ENCODE data around the gene LDLRAP1.

LDLRAP1 gene

DNA sequence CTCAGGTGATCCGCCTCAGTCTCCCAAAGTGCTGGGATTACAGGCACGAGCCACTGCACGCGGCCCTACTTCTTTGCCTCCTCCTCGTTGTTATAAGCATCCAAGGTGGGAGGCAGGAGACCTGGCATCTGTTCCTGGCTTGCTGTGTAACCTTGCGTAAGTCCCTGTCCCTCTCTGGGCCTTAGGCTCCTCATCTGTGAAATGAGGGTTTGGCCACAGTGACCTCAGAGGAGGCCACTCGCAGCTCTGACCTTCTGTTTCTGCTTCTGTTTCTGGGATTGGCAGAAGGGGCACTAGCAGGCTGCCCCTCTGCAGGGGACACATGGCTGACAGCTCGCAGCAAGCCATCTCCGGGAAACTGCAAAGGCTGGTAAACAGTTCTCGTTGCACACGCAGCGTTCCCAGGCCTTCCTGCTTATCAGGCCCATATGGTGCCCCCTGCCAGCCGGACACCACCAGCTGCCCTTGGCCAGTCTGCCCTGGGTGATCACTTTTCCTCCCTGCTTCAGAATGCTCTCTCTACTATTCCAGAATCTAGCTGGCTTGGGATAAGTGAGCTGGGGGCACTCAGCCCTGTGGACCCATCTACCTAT lies 2.6 kb upstream of the LDLRAP1 start:
- Histone ChIP-seq H3K9me3 (no peaks in the 10 kb centered on the region), H3K4me3 (ENCODE audit: low read depth, low read length) (no peak overlapping the region)
- TF ChIP-seq, protein P1, sequence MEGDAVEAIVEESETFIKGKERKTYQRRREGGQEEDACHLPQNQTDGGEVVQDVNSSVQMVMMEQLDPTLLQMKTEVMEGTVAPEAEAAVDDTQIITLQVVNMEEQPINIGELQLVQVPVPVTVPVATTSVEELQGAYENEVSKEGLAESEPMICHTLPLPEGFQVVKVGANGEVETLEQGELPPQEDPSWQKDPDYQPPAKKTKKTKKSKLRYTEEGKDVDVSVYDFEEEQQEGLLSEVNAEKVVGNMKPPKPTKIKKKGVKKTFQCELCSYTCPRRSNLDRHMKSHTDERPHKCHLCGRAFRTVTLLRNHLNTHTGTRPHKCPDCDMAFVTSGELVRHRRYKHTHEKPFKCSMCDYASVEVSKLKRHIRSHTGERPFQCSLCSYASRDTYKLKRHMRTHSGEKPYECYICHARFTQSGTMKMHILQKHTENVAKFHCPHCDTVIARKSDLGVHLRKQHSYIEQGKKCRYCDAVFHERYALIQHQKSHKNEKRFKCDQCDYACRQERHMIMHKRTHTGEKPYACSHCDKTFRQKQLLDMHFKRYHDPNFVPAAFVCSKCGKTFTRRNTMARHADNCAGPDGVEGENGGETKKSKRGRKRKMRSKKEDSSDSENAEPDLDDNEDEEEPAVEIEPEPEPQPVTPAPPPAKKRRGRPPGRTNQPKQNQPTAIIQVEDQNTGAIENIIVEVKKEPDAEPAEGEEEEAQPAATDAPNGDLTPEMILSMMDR (IDR thresholded peaks at IDR 0.05; ENCODE audit: low read depth, low read length): no peak

DNA sequence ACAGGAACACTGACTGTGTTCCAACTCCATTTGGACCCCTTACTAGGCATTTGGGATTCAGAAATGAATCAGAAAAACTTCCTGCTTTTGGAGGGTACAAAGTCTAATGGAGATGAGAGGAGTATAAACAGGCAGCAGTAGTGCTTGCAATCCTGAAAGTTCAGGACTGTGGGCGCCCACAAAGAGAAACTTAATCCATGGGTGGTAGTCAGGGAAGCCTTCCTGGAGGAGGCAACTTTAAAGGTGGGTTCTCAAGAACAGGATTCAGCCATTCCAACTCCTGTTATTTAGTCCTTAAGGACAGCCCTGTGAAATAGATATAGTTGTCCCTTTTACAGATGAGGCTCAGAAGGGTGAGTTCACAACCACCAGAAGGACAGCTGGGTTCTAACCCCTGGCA lies 2.0 kb upstream of the LDLRAP1 start:
- Histone ChIP-seq H3K36me3 (no peaks in the 10 kb centered on the region), H3K4me3 (ENCODE audit: low read depth, low read length) (no peak overlapping the region), H3K27me3 (no peaks in the 10 kb centered on the region), H3K9me3 (no peaks in the 10 kb centered on the region), H3K4me1 (no peaks in the 10 kb centered on the region)
- TF ChIP-seq, protein P1 (IDR thresholded peaks at IDR 0.05; ENCODE audit: low read depth, low read length): no peak
- no peak for DNase-seq

More for the DNA sequence above, 2.6 kb upstream of the LDLRAP1 start:
- no peak for DNase-seq
- Histone ChIP-seq H3K4me1 (no peaks in the 10 kb centered on the region), H3K27me3 (no peaks in the 10 kb centered on the region), H3K36me3 (no peaks in the 10 kb centered on the region)

DNA sequence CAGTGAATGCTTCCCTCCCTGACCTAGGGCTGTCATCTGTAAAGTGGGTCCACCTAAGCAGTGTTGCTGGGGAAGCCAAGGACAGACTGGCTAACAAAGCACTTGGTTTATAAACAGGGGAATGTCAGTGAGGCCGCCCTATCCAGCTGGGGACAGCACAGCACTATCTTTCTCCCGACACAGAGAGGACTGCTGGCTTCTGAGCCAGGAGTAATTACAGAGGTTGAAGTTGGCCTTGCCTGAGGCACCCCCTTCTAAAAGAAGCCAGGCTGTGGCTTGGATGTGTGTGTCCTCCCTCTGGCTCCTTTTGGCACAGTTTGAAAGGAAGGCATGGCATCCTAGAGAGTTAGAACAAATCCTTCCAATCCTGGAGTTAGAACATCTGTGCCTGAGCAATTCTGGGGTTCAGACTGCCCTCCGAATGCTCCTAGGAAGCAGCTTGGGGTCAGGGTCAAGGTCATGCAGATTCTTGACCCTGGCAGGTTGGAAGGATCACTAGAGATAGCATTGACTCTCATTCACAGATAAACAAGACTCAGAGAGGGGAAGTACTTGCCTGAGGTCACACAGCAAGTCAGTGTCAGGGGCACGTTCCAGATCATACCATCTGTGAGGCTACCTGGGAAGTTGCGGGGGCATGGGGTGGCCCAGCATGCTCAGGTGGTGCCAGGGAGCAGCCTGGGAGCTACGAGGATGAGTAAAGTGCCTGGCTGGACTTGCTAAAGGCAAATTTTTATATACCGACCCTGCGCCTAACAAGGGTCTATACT lies 1.3 kb upstream of the LDLRAP1 start:
- Histone ChIP-seq H3K4me1 (no peaks in the 10 kb centered on the region), H3K4me3 (ENCODE audit: low read depth, low read length) (no peak overlapping the region), H3K27me3 (no peaks in the 10 kb centered on the region), H3K36me3 (no peaks in the 10 kb centered on the region), H3K9me3 (no peaks in the 10 kb centered on the region)
- DNase-seq: no peak
- TF ChIP-seq, protein P1 (IDR thresholded peaks at IDR 0.05; ENCODE audit: low read depth, low read length): no peak

GRCh38 chr1:25543005-25543424 lies 391 bp upstream of the LDLRAP1 start:
- Histone ChIP-seq H3K9me3 (no peaks in the 10 kb centered on the region), H3K36me3 (no peaks in the 10 kb centered on the region), H3K4me3 (ENCODE audit: low read depth, low read length) (no peak overlapping the region), H3K27me3 (no peaks in the 10 kb centered on the region), H3K4me1 (no peaks in the 10 kb centered on the region)
- DNase-seq: no peak
- TF ChIP-seq, protein P1 (IDR thresholded peaks at IDR 0.05; ENCODE audit: low read depth, low read length): no peak

DNA sequence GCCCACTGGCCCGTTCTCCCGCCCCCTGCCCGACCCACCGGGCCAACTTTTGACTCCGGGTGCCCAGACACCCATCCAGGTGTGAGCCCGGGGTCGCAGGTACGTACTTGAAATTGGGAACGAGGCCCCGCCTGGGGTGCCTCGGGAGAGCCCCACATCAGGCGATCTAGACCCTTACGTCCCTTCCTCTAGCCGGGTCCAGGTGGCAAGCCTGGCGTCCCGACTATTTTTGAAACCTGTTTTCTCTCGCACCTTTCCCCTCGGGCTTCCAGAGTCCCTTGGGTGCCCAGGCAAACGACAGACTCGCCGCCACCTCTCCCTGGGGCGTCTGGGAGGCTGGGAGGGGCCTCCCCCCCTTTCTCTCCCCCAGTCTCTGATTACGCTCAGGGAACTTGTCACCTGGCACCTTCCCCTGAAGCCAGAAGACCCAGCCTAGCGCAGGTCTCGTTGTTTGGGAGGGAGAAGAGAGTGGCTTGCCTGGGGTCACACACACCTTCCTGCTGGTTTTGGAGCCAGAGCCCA lies 898 bp downstream of the LDLRAP1 start:
- DNase-seq: no peak
- no peaks in the 10 kb centered on the region for H3K4me1 ChIP-seq
- TF ChIP-seq, protein P1 (IDR thresholded peaks at IDR 0.05; ENCODE audit: low read depth, low read length): no peak

GRCh38 chr1:25544819-25545218 lies 1.4 kb downstream of the LDLRAP1 start:
- no peaks in the 10 kb centered on the region for H3K9me3 ChIP-seq
- TF ChIP-seq, protein P1 (IDR thresholded peaks at IDR 0.05; ENCODE audit: low read depth, low read length): no peak
- DNase-seq: no peak
- H3K27me3 ChIP-seq: no peaks in the 10 kb centered on the region
- H3K4me3 ChIP-seq (ENCODE audit: low read depth, low read length): no peak overlapping the region
- no peaks in the 10 kb centered on the region for H3K36me3 ChIP-seq
- no peaks in the 10 kb centered on the region for H3K4me1 ChIP-seq

More for the DNA sequence above, 898 bp downstream of the LDLRAP1 start:
- Histone ChIP-seq H3K4me3 (ENCODE audit: low read depth, low read length) (peak overlapping the region; percentile 51), H3K36me3 (no peaks in the 10 kb centered on the region), H3K9me3 (no peaks in the 10 kb centered on the region), H3K27me3 (no peaks in the 10 kb centered on the region)
